Tibial artery (tissue), 4 donors: ENCODE data around the gene OR1F1.

Experiments
- DNase-seq, 2 donors: peaks; one replicate each; pipeline ENCODE4 v3.0.0-alpha.2; 2019
- H3K27ac ChIP-seq, 2 donors: fragments of 200-600 bp; sonication (generic) in 1 of 2; 1 replicate in 1 of 2; 2 replicates in 1 of 2; pipeline ENCODE4 v1.5.1; 2018 to 2019; ENCODE audit warnings: mild to moderate bottlenecking in 1 of 2
- H3K27me3 ChIP-seq, 2 donors: fragments of 200-600 bp; sonication (generic) in 1 of 2; one replicate each; pipeline versions ENCODE4 v1.5.1 to v1.6.0; 2016 to 2019
- H3K36me3 ChIP-seq, 3 donors: fragments of 200-600 bp; sonication (generic) in 2 of 3; one replicate each; pipeline ENCODE4 v1.5.1; 2016 to 2019; ENCODE audit warnings: mild to moderate bottlenecking in 2 of 3
- H3K4me1 ChIP-seq, 4 donors: fragments of 200-600 bp; sonication (generic) in 2 of 4; 1 replicate in 3 of 4; 2 replicates in 1 of 4; pipeline ENCODE4 v1.5.1; 2016 to 2019
- H3K4me3 ChIP-seq, 2 donors: fragments of 200-600 bp; sonication (generic) in 1 of 2; 1 replicate in 1 of 2; 2 replicates in 1 of 2; pipeline ENCODE4 v1.5.1; 2018 to 2019; ENCODE audit warnings: mild to moderate bottlenecking in 2 of 2
- H3K9me3 ChIP-seq, 3 donors: fragments of 200-600 bp; sonication (generic) in 1 of 3; one replicate each; pipeline ENCODE4 v1.5.1; 2016 to 2019
- CTCF ChIP-seq, 2 experiments: fragments of 200-600 bp in 1 of 2; fragments of 450-650 bp in 1 of 2; IDR thresholded peaks; one replicate each; pipeline ENCODE4 v1.5.1; 2017 to 2019; ENCODE audit warnings: antibody characterized with exemption in 2 of 2, mild to moderate bottlenecking in 1 of 2, moderate library complexity in 1 of 2
- intact Hi-C: fragments of 100-400 bp; cut with DNase I; formaldehyde crosslinking; loops from one replicate; pipeline ENCODE4 v1.15.0; 2023; ENCODE audit warnings: low total_unique reads

Gene OR1F1

GRCh38 chr16:3152277-3152990 is 35.6 kb upstream of the OR1F1 start:
- peak overlapping the region; percentile 54 to 58 for H3K4me3 ChIP-seq

GRCh38 chr16:3152991-3153368 is 35.0 kb upstream of the OR1F1 start:
- peaks cover 0 to 6% (median 0%) of the 10 kb centered on the region in 3 donors for H3K9me3 ChIP-seq
- H3K4me1 ChIP-seq, result peaks cover 0 to 32% (median 22%) of the 10 kb centered on the region in 4 donors
- no peaks in the 10 kb centered on the region for H3K36me3 ChIP-seq
- TF ChIP-seq CTCF (IDR thresholded peaks at IDR 0.05), result no peak
- H3K27me3 ChIP-seq, result no peaks in the 10 kb centered on the region
- no peak for DNase-seq
- peak overlapping the region in 1 of 2 donors; percentile 58 for H3K4me3 ChIP-seq
- peak overlapping the region; percentile 41 to 71 for H3K27ac ChIP-seq
- intact Hi-C loops, result loop anchor here (10.0 kb wide), 1 partner anchor 352 kb away; the partner anchor contains the start of gene CLUAP1

More at GRCh38 chr16:3152277-3152990, 35.6 kb upstream of the OR1F1 start:
- Histone ChIP-seq H3K36me3 (no peaks in the 10 kb centered on the region), H3K27me3 (no peaks in the 10 kb centered on the region), H3K9me3 (peaks cover 0 to 6% (median 0%) of the 10 kb centered on the region in 3 donors), H3K4me1 (peaks cover 0 to 28% (median 18%) of the 10 kb centered on the region in 4 donors), H3K27ac (peak overlapping the region; percentile 41 to 71)
- DNase-seq, result peak; percentile 94 to 95
- TF ChIP-seq CTCF (IDR thresholded peaks at IDR 0.05), result peak; percentile 23 to 27
- intact Hi-C loops, result loop anchor here (10.0 kb wide), 1 partner anchor 352 kb away; the partner anchor contains the start of gene CLUAP1

GRCh38 chr16:3155181-3155580 is 32.8 kb upstream of the OR1F1 start:
- H3K27me3 ChIP-seq, result peaks cover 0 to 4% of the 10 kb centered on the region in 2 donors
- DNase-seq, result no peak
- no peaks in the 10 kb centered on the region for H3K36me3 ChIP-seq
- H3K4me3 ChIP-seq, result no peak overlapping the region
- peaks cover 0 to 38% (median 23%) of the 10 kb centered on the region in 4 donors for H3K4me1 ChIP-seq
- intact Hi-C loops, result loop anchor here (10.0 kb wide), 1 partner anchor 350 kb away; the partner anchor contains the start of gene CLUAP1
- H3K27ac ChIP-seq, result no peak overlapping the region
- TF ChIP-seq CTCF (IDR thresholded peaks at IDR 0.05), result no peak
- H3K9me3 ChIP-seq, result peaks cover 0 to 6% (median 0%) of the 10 kb centered on the region in 3 donors

- Histone ChIP-seq H3K9me3 (peaks cover 0 to 6% (median 0%) of the 10 kb centered on the region in 3 donors), H3K36me3 (no peaks in the 10 kb centered on the region), H3K4me1 (peaks cover 0 to 37% (median 22%) of the 10 kb centered on the region in 4 donors), H3K27me3 (peaks cover 0 to 6% of the 10 kb centered on the region in 2 donors), H3K27ac (no peak overlapping the region), H3K4me3 (no peak overlapping the region)
- no peak for TF ChIP-seq CTCF (IDR thresholded peaks at IDR 0.05)
- DNase-seq, result no peak
- intact Hi-C loops, result loop anchor here (10.0 kb wide), 1 partner anchor 349 kb away; the partner anchor contains the start of gene CLUAP1
Observed at GRCh38 chr16:3155972-3156371, 32.0 kb upstream of the OR1F1 start.

GRCh38 chr16:3157229-3158025 is 30.6 kb upstream of the OR1F1 start:
- Histone ChIP-seq H3K27ac (peak overlapping the region; percentile 79 to 85), H3K27me3 (peaks cover 0 to 19% of the 10 kb centered on the region in 2 donors), H3K36me3 (no peaks in the 10 kb centered on the region), H3K4me3 (peak overlapping the region; percentile 63 to 72), H3K9me3 (peaks cover 0 to 6% (median 0%) of the 10 kb centered on the region in 3 donors), H3K4me1 (peaks cover 0 to 22% (median 15%) of the 10 kb centered on the region in 4 donors)
- DNase-seq, result peak; percentile 67 to 80
- TF ChIP-seq CTCF (IDR thresholded peaks at IDR 0.05), result no peak
- intact Hi-C loops, result loop anchor here (10.0 kb wide), 1 partner anchor 347 kb away; the partner anchor contains the start of gene CLUAP1
